SHP77 (cell line): Measurements from ENCODE around the gene SETD3.
A peak's percentile ranks its signal among the peaks of the same experiment; 100 is the strongest.

Source experiments
- DNase-seq, 2 experiments: peaks; one replicate each; lab custom pipeline; 2025; lab: John Stamatoyannopoulos, UW

Gene SETD3

DNA sequence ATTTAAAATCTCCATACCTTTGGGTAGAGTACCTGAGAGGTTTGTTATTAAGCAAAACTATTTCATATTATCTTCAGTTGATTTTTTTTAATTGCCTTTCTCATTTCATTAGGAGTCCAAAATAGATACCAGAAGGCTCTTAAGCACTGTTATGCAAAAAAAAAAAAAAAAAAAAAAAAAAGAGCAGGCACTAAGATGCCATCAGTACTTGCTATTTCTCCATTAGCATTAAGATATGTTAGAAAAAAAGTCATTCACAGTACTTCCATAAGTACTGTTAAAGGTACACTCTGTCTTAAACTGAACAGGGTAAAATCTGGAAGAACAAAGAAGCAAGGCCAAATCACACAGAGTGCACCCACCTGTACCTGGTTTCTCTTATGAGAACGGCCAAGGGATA, 57.2 kb downstream of the SETD3 start:
- no peak for DNase-seq

DNA sequence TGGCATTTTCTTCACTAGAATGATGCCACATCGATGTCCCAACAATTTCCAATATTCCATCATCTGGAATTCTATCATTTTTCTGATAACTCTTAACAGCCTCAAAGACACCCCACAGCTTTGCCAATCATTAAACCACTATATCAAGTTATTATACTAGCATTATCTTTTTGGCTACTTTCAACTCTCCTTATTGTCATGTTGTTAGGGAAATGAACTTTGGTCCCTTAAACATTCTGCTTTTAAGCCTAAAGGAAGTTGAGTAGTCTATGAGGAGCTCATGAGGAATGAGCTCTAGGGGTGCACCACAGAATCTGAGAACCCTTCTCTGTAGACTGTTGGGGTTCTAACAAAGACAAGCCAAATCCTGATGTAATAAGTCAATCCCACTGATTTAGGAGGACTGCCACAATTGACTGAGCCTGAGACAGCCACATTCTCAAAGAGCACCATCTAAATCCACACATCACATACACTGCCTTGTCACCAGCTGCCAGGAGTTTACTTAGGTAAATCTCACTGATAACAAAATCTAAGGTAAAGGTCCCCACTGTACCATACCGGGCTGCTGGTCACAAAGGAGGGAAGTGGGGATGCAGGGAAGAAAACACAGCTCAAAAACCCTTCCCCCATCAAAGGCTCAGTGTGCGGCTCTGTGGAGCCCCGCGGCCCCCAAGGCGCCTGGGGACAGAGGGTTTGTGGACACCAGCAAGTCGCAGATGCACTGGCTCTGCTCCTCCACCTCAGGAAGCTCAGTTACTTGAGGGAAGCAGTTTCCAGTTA, 58.2 kb downstream of the SETD3 start:
- no peak for DNase-seq

DNA sequence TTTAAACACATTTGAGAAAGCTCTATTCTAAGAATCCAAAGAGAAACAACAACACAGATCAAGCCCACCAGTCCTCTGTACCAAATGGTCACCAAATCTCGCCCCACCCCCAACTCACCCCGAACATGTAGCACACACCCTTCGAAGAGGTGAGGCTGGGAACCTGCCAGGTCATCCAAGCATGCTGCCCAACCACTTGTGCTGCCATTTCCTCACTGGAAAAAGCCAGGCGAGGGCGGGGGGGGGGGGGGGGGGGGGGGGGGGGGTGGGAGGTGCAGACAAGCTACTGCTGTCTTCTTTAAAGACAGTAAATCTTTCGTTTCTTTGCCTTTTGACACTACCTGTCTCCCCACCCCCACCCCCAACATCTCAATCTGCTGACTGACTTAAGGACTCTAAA, 59.9 kb downstream of the SETD3 start:
- DNase-seq = no peak

DNA sequence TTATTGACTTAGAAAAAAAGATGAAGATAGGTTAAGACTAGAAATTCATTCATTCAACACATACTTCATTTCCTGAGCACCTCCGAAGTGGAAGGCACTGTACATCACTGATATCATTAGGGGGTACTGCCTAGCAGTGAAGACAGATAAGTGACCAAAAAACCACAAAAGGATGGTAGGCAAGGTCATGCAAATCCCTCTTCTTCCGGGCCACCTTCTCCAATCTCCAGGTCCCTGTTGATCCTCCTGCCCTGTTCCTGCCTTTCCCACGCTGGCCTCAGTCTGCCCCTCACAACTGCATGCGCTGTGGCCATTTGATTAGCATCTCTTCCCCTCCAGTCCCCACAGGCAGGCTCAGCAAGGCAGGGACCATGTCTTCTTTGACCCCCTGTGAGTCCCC, 60.8 kb downstream of the SETD3 start:
- DNase-seq = no peak

DNA sequence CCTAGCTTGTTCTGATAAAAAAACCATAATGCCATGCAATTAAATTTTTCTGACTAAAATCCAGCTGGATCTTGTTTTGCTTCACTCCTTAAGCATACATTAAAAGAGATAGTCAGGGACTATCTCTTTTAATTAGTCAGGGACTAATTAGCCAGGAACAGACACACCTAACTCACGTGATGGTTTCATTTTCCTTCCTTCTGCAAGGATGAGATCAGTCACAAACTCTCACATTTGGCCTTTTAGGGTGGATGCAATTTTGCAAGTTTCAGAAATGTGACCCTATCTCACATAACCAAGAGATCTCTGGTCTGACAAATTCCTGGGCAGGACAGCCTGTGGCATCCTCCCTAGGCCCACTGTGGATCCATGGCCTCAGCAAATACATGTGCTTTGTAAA, 62.4 kb downstream of the SETD3 start:
- no peak for DNase-seq

DNA sequence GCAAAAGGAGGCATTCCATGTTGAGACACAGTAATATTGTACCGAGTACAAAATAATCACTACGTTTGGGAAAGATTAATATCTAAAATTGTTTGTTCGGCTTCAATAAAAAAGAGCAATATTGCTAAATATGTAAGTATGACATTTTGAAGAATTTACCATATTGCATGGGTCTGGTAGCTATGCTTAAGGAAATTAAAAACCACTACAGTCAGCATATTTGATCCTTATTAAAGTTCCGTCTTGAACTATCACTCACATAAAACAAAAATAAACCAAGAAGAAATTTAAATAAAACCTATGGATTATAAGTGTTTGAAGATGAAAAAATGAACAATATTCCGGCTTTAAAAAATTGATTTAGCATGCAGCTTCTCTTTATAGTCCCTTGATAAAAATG, 63.8 kb downstream of the SETD3 start:
- DNase-seq = no peak

DNA sequence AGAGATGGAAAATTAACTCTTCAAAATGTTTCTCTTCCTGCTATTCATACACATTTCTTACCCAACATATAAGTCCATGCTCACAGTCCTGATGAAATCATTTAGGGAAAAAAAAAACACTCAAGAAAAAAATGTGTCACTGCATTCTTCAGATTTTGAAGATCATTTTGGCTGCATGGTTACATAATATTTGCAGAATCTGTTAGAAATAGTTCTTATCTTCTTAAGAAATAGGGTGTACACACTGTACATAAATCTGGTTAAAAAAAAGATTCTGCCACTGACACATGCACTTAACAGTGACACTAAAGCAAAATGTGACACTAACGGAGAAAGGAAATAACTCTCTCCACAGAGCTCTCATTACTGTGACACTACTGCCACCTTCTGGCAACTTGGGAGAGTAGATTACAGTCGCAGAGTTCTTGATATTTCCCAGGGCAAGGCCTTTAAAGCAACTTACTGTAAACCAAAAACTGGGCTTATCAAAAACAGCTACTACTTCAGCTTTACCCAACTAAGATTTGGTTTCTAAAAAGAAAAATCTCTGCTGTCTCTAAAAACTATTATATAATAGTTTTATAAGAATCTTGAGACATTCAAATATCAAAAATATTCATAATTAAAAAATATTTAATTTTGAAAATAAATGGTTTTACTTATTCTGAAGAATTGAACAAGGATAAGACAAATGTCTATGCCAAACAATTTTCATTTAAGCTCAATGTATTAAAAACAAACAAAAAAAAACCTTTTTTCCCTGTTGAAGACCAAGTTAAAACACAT, 65.0 kb downstream of the SETD3 start:
- DNase-seq = peak; percentile 65 to 70

DNA sequence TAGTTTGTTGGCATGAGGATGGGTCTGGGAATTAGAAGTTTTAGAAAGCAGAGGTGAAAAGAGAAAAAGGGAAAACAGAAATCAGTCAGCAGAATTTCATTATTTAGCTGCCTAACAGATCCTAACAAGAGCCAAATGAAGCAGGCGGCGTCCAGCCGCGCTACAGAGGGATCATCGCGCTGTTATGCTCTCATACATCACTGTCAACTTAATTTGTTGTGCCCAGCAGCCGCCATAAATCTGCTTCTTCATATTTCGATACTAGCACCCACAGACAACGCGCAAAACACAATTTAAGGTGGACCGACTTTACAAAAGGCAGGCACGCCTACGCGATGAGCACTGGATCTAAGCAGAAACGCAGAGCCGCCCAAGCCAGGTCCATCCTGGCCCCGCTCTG, 66.7 kb downstream of the SETD3 start:
- DNase-seq = no peak

DNA sequence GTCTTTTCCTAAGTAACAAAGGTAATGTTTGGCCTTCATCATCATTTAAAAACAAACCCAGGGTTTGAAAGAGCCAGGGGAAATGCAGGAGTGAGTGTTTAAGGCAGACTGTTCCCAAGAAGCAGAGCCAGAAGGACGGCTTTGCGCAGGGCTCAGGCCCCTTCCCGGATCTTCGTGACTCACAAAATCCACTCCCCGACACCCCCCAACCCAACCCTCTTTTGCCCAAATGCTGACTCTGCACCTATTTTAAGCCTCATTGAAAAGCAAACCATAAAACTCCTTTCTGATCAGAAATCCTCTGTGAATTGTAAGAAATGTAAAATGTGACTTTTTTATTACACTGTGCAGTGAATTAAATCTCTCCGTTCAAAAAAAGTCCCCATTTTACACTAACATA, 67.5 kb downstream of the SETD3 start:
- no peak for DNase-seq

DNA sequence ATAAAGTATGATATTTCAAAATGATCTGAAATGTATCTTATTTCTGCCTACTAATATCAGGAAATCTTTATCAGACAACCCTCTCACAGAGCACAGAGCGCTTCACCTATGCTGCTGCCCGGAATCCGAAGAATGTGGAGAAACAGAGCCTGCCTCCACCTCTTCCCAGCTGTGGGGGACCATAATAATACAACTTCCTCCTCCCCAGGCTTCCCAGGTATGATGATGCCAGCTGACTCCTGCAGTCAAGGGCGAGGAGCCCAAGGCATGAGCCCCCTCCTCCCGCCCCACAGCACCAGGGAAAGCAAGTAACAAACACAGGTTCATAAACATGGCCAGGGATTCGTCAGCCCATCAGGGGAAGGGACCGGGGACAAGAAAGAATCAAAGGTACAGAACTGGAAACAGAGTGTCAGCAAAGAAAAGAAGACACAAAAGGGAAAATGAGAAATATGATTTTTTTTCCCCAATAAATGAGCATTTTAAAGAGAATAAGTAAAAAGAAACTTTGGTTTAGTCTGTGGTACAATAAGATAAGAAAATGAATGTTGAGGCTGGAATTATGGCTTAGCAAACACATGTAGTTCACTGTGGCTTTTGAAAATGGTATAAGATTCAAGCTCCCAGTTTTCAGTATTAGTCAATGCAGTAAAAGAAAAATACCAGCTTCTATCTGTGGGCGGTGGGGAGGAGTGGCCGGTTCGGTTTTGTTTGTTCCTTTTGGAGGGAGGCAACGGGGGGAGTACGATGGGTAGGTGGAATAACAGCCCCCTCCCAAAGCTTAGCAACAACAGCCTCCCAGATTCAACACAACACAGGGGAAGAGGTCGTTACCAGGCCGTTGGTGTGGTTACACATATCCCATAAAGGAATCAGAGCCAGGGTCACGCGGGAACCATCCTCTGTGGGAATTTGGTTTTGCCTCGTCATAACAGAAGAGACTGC, 68.3 kb downstream of the SETD3 start:
- DNase-seq = no peak

DNA sequence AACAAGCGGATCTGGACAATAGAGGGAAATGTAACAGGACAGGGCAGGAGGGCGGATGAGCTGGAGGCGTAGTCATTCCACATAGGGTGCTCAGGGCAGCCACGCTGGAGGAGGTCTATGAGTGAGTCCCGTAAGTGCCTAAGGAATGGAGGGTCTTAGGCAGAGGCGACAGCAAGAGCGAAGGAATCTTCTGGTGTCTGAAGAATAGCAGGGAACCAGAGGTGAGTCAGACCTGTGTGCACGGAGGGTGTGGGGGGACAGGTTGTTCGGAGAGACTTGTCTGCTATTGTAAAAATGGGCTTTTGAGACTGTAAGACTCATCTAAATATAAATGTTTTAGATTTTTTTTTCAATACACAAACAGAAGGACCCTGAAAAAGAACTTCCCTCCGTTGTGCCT, 70.6 kb downstream of the SETD3 start:
- no peak for DNase-seq

DNA sequence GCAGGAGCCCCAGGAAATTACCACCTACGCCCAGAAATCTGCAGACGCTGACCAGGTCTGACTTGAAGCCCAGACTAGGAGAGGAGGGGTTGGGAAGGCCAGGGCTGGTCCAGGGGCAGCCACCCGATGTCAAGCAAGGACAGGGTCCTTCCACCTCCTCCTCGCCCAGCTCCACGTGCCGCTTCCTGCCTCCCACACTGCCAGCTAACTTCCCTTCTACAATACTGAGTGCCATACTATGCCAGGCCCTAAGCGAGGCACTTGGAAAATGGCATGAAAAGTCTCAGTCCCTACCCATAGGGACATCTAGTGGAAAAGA, 71.7 kb downstream of the SETD3 start:
- no peak for DNase-seq

DNA sequence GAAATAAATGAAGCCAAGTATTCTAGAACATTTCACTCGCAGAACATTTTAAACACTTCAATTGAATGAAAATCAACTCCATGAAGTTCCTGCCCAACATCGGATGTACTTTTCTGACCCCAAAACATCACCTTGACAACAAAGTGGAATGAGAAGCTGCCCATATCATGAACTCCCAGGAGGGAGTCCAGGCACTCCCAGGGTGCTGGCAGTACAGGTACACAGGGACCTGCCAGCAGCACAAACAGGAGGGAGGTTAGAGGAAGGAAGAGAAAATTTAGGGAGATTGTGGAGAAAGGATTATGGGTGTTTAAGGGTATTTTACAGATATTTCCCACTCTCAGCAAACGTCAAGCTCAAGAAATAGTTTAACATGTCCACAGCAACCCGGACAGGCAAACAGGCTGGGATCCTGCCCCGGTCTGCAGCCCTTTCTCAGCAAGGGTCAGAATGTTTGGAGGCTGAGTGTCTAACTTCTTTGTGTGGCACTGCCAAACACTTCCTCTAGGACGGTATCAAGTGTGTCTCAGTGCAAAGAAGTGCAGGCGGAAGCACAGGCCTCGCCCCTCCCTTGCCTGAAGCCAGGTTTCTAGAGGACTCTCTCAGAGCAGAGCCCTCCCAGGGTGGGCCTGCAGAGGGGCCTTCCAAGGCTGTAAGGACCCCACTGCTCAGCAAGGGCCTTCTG, 72.2 kb downstream of the SETD3 start:
- DNase-seq = no peak

DNA sequence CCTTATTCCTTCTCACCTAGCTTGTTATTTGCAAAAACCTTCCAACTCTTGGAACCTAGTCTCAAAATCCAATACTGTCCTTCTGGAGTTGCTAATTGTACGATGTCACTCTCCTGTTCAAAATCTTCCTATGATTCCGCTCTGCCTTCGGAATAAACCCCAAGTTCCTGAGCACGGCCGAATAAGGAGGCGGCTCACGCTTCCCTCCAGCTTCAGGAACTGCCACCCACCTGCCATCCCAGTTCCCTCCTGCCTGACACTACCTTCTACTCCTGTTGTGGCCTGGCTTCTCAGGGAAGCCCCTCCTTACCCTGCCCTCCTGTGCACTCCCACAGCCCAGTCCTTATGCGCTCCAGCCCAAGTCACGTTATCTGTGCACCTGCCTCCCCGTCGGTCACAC, 73.2 kb downstream of the SETD3 start:
- DNase-seq = no peak

DNA sequence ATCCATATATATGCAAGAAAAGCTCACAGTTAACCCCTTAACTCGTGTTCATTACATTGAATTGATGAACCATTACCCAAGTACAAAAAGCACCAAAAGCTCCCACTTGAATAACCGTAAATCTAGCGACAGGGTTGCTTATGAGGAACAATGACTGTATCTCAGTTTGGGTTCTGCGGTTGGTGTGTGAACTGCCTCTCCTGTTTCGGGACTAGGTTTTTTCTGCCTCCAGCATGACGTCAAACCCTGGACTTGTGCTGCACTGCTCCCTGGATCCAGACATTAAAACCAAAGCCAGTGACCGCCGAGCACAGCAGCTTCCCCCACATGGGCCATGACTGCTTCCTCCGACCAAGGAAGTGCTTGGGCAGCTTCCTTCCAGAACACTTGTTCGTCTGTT, 77.7 kb downstream of the SETD3 start:
- DNase-seq = no peak

DNA sequence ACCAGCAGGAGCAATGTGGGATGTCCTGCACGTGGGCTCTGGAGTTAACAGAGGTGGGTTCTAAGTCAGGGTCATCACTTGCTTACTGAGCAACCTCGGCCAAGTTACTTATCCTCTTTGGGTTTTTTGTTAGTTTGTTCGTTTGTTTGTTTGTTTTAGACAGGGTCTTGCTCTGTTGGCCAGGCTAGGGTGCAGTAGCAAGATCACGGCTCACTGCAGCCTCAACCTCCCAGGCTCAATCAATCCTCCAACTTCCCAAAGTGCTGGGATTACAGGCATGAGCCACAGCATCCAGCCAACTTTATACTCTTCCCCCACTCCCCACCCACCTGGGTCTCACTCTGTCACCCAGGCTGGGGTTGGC, 78.4 kb downstream of the SETD3 start:
- no peak for DNase-seq

DNA sequence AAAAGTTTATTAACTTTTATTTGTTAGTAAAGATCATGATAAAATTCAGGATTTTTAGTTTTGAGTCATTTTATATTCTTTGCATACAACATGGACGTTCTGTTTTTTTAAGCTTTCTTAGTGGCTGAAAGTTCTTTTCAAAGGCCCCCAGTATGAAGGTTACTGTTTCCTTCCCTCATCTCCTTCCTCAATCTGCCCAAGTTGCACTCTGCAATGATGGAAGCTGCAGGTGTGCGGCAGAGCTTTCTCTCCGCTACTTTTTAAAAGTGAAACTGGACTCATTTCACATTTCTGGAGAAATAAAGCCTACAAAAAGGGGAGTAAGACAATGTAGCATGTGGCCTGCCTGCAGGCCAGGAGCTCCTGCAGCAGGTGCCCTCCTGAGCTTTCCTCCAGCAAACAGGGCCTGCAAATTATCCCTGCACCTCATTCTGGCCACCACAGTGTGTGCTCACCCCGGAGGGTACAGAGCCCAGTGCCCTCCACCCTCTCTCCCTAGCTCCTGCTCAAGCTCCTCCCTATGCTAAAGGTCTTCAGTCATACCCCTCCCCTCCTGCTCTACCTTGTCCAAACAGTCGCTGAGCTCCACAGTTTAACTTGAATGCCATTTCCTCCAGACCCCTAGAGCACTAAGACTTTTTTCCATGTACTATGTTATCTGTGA, 78.9 kb downstream of the SETD3 start:
- no peak for DNase-seq

DNA sequence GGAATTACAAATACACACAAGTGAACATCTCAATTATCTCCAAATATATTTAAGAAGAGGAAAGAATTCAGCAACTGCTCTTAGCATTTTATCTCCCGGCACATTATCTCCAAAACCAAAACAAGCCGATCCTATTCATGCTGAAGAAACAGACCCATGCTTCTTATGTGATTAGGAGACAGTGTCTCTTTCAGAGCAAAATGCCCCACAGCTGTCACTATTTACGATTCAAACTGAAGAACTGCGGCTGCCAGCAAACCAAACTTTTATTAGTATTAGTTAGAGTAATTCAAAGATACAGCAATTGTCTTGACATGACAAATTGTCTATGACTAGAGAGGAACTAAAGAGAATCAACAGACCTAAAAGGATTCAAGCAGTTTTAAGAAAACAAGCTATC, 79.4 kb downstream of the SETD3 start:
- DNase-seq = no peak

DNA sequence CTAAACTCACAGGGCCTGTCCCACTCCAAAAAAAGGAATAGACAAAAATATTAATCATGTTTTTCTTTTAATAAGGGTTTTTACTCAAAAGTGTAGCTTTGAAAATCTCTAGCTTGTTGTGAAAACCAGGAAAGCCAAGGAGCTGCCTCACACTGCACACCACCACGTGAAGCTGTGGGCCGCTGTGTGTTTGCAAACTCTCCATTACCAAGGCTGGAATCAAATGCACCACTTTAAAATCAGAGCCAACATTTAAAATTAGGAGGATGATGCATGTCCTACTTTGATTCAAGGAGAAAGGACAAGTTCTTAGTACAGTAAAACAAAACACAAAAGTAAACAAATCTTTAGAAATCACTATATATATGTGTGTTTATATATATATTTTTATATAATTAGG, 83.0 kb downstream of the SETD3 start:
- DNase-seq = no peak

DNA sequence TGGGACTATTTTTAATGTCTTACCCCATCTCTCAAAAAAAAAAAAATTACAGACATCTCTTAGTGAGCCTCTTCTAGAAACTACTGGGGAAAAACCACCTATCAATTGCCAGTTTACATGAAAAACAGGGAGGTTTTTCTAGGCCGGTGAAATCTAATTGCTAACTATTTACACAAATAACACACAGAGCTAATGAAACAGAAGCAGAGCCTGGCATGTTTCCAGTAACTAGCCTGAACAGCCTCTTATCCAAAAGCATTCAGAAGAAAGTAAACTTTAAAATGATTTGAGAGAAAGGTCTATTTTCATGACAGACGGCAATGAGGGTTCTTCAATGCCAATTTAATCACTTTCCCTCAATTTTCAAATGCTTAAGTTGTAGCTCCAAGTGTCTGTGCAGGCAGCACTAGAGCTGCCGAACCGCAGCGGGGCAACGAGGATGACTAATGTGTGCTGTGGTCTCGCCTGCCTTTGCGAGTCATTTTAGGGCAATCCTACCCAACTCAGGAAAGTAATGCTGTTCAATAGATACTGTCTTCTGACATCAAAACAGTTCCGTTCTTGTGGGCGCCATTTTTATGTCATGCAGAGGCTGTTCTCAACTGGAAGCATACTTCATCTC, 84.6 kb downstream of the SETD3 start:
- DNase-seq = no peak

DNA sequence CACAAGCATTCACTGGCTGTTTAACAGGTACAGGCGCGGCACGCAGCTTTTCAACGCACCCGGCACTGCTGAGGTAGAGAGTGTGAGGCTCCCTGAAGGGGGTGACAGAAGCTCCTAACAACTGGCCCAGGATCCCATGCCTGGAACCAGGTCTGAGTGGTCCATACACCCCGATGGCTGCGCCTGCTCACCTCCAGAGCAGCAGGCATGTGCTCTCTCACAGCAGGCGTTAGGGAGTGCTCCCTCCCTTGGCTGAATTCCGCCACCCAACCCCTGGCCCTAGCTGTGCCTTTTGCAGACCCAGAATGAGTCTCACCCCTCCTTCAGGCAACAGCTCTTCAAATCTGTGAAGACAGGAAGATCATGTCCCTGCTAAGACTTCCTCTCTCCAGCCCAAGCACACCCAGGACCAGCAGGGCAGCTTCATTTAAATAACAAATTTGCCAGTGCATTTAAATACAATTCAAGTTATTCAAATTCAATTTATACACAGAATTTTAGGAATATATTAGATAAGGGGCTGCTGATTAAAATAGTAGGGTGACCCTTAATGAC, 86.0 kb downstream of the SETD3 start:
- DNase-seq = no peak
